ENCODE data around the gene ADM.

DNA sequence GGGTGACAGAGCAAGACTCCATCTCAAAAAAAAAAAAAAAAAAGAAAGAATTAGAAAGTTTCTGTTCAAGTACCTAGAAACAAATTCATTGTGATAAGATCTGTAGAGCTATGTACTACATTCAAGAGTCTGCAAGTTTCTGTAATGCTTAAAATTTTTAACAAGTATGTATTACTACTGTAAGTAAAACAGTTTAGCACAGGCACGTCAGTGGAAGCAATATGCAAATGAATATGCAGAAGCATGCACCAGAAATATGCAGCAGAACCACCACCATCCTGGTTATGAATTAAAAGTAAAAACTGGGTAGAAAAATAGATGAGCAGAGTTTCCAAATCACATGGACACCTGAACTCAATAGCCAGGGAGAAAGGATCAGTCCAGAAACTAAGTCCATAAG, 30.1 kb upstream of the ADM start:
- TF ChIP-seq CTCF (IDR thresholded peaks at IDR 0.05; ENCODE audit: low read length) (no peak), EZH2 (optimal IDR thresholded peaks at IDR 0.05; ENCODE audit: low read depth, low read length) (no peak)

Data from MM.1S (cell line).